RWPE1 (cell line): ENCODE results near the gene RASL10B.
"Not testable (repeated sequence)": the region's sequence is repeated elsewhere in the genome, so short reads cannot be mapped to it uniquely, and the experiment has no call there.

Source experiments
- CTCF ChIA-PET: fragments of 350-600 bp; sonication (Branson Sonifier 250); formaldehyde crosslinking; extraction: SDS; loops from one replicate; lab custom pipeline; 2021; lab: Yijun Ruan, JAX
- POLR2A ChIA-PET: fragments of 400-600 bp; formaldehyde crosslinking; extraction: SDS; loops from one replicate; lab custom pipeline; 2020; ENCODE audit warnings: antibody characterized with exemption; ENCODE audit not compliant: low non-redundant PET; lab: Yijun Ruan, JAX
- DNase-seq: peaks from one replicate; pipeline ENCODE4 v3.0.0; 2012; ENCODE audit warnings: low spot score
- H3K27ac ChIP-seq: fragments of 450-650 bp; 2 replicates; pipeline ENCODE4 v1.5.1; 2017
- TF ChIP-seq, protein P1 (sequence below): fragments of 450-650 bp; conservative IDR thresholded peaks from 2 replicates; pipeline ENCODE4 v1.5.1; 2017; ENCODE audit warnings: low read depth, mild to moderate bottlenecking

RASL10B gene

DNA sequence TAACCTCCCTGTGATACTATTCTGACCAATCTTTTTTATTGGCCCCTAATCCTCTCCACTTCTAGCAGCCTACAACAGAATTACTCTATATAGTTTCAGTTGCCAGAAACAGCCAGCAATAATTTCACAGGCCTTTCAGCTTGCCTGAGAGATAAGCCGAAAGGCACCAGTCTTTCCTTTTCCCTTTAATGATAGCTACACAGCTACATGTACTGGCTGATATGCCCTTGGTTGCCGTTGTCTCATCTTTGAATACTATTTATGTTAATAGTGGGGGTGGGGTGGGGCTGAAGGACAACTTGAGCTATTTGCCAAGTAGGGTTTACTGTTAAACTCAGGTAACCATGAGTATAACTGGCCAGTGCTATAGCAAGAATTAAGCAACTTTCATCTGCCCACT, 35.8 kb upstream of the RASL10B start:
- ChIA-PET POLR2A (no interaction called here), CTCF (interaction anchor here (0.7 kb wide), 1 partner anchor 383 kb away, joined by 9 read pairs; no protein-coding TSS in a partner anchor)
- TF ChIP-seq, protein P1, sequence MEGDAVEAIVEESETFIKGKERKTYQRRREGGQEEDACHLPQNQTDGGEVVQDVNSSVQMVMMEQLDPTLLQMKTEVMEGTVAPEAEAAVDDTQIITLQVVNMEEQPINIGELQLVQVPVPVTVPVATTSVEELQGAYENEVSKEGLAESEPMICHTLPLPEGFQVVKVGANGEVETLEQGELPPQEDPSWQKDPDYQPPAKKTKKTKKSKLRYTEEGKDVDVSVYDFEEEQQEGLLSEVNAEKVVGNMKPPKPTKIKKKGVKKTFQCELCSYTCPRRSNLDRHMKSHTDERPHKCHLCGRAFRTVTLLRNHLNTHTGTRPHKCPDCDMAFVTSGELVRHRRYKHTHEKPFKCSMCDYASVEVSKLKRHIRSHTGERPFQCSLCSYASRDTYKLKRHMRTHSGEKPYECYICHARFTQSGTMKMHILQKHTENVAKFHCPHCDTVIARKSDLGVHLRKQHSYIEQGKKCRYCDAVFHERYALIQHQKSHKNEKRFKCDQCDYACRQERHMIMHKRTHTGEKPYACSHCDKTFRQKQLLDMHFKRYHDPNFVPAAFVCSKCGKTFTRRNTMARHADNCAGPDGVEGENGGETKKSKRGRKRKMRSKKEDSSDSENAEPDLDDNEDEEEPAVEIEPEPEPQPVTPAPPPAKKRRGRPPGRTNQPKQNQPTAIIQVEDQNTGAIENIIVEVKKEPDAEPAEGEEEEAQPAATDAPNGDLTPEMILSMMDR = no peak
- no peak overlapping the region for H3K27ac ChIP-seq
- DNase-seq = no peak

DNA sequence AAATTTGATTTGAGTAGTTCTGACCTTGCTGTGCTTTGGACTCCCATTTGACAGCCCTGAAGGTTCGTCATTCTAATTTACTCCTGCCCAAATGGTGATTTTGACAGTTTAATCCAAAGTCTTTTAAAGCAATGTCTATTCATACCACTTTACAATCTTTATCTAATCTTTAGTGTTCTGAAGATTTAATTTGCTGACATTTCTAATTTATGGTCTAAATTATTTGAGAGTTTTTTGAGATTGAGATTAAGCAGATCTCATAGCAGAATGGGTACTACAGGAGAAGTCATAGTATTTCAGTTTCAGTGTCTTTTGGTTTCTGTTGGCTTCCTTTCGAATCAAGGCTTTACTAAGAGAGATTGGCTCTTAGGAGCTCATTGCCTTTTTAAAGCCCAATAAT, 32.6 kb upstream of the RASL10B start:
- ChIA-PET CTCF (interaction anchor here (0.8 kb wide), 1 partner anchor 97 kb away, joined by 3 read pairs; no protein-coding TSS in a partner anchor), POLR2A (no interaction called here)
- H3K27ac ChIP-seq = no peak overlapping the region

DNA sequence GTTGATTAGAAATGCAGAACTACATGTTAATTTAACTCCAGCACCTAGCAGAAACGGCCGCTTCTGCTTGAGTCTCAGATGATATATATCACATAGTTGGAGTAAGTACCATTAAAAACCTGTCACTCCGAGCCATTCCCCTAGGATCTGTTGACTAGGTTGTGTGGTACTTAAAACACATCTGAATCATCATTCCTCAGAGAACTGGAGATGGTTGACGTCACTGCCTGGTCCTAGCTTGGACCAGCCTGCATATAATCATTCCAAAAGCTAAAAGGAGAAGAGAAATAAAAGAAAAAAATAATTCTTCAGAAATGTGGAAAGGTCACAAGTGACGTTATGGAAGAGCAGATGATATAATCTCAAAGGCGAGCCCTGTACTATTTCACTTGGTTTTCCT, 31.3 kb upstream of the RASL10B start:
- DNase-seq = no peak
- POLR2A ChIA-PET = no interaction called here
- CTCF ChIA-PET = no interaction called here
- TF ChIP-seq, protein P1 = no peak
- no peak overlapping the region for H3K27ac ChIP-seq

More for the DNA sequence above, 32.6 kb upstream of the RASL10B start:
- TF ChIP-seq, protein P1 = no peak
- no peak for DNase-seq

DNA sequence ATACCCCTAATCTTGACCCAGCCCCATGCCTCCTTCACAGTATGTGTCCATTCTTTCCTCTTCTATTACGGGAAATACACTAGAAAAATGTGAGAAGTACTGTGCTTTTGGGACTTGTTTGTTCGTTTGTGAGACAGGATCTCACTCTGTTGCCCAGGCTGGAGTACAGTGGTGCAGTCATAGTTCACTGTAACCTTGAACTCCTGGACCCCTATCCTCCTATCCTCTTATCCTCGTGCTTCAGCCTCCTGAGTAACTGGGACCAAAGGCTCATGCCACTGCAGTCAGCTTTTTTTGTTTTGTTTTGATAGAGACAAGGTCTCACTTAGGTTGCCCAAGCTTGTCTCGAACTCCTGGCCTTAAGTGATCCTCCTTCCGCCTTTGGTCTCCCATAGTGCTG, 29.9 kb upstream of the RASL10B start:
- ChIA-PET POLR2A (no interaction called here), CTCF (no interaction called here)
- TF ChIP-seq, protein P1 = no peak
- H3K27ac ChIP-seq = no peak overlapping the region
- no peak for DNase-seq

DNA sequence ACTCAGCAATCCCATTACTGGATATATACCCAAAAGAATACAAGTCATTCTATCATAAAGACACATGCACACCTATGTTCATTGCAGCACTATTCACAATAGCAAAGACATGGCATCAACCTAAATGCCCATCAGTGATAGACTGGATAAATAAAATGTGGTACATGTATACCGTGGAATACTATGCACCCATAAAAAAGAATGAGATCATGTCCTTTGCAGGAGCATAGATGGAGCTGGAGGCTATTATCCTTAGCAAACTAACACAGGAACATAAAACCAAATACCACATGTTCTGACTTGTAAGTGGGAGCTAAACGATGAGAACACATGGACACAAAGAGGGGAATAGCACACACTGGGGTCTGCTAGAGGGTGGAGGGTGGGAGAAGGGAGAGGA, 28.1 kb upstream of the RASL10B start:
- POLR2A ChIA-PET, H3K27ac ChIP-seq, DNase-seq: not testable (repeated sequence)
- CTCF ChIA-PET = interaction anchor here (0.7 kb wide), 1 partner anchor 90 kb away, joined by 3 read pairs; no protein-coding TSS in a partner anchor

DNA sequence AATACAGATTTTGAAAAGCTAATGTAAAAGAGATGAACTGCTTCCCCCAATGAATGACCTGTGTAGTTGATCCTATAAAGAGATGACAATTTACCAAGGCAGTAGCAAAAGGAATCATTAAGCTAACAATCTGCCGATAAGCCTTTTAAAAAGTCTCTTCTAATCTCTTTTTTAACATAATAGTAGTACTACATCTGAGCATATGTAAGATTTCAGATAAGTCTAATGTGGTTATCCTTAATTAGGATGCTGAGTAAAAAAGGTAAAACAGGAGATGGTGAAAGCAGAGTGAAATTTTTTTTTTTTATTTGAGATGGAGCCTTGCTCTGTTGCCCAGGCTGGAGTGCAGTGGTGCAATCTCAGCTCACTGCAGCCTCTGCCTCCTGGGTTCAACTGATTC, 26.2 kb upstream of the RASL10B start:
- no peak for DNase-seq
- ChIA-PET POLR2A (no interaction called here), CTCF (interaction anchor here (0.6 to 0.8 kb wide), 2 partner anchors 32 to 37 kb away, joined by 3 to 5 read pairs; no protein-coding TSS in a partner anchor)
- no peak overlapping the region for H3K27ac ChIP-seq
- TF ChIP-seq, protein P1 = no peak

DNA sequence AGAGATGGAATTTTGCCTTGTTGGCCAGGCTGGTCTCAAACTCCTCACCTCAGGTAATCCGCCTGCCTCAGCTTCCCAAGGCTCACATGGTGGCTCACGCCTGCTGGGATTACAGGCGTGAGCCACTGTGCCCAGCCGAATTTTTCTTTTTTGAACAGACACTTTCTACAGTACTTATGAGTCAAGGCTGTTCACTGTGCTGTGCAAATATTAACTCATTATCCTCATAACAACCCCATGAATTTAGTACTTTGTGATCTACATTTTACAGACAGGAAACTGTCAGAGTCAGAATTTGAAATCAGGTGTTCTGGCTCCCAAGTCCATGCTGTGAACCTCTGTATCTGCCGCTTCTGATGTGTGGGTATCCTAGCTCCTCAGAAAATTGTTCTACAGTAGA, 25.7 kb upstream of the RASL10B start:
- CTCF ChIA-PET = interaction anchor here (0.6 to 0.8 kb wide), 2 partner anchors 32 to 37 kb away, joined by 3 to 5 read pairs; no protein-coding TSS in a partner anchor
- POLR2A ChIA-PET = no interaction called here
- TF ChIP-seq, protein P1 = no peak
- no peak for DNase-seq
- H3K27ac ChIP-seq = no peak overlapping the region
